Stimulated activated CD4-positive, alpha-beta T cell treated with anti-CD3 and anti-CD28 coated beads, Interleukin-1b, Interleukin-23, amount 100 ng/mL, for 24 hours (primary cell): ENCODE results near the gene NKD2.

Experiments used
- DNase-seq, 4 experiments: peaks; one replicate each; pipeline ENCODE4 v3.0.0-alpha.2; 2020; ENCODE audit warnings: low read depth in 4 of 4, low spot score in 1 of 4

NKD2 gene

DNA sequence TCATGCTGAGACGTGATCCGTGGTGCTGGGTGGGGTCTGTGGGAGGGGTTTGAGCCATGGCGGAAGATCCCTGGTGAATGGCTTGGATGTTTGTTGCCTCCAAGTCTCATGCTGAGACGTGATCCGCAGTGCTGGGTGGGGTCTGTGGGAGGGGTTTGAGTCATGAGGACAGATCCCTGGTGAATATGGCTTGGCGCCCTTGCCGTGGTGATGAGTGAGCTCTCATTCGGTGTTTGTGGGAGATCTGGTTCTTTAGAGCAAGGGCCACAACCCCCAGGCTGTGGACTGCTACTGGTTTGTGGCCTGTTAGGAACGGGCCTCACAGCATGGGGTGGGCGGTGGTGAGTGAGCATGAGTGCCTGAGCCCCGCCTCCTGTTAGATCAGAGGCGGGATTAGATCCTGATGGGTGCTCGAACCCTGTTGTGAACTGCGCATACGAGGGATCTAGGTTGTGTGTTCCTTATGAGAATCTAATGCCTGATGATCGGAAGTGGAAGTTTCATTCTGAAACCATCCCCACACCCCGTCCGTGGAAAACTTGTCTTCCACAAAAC is 31.2 kb downstream of the NKD2 start:
- no peak for DNase-seq

DNA sequence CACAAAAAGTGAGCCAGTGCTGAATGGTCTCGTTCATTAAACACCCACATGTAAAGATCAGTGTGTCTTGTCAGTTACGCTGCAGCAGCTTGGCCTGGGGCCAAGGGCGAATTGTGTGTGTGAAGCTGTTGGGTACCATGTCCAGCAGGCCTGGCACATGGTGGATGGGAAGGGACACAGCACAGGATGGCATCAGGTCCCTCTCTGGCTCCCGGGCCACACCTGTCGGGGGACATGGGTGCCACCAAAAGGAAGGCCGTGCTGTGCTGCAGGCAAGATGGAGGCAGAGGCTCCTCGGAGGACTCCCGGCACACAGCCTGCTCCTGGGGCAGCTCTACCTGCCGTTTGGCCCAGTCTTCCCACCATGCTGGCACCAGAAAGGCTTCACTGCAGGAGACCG is 32.0 kb downstream of the NKD2 start:
- DNase-seq, result no peak

- no peak for DNase-seq
Measured at GRCh38 chr5:1041225-1042143, 32.9 kb downstream of the NKD2 start.

DNA sequence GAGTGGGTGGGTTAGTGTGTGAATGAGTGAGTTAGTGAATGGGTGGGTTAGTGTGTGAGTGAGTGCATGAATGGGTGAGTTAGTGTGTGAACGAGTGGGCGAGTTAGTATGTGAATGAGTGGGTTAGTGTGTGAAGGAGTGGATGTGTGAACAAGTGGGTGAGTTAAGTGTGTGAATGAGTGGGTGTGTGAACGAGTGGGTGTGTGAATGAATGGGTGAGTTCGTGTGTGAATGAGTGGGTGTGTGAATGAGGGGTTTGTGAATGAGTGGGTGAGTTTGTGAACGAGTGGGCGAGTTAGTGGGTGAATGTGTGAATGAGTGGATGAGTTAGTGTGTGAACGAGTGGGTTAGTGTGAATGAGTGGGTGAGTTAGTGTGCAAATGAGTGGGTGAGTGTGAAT is 34.0 kb downstream of the NKD2 start:
- DNase-seq, result no peak

DNA sequence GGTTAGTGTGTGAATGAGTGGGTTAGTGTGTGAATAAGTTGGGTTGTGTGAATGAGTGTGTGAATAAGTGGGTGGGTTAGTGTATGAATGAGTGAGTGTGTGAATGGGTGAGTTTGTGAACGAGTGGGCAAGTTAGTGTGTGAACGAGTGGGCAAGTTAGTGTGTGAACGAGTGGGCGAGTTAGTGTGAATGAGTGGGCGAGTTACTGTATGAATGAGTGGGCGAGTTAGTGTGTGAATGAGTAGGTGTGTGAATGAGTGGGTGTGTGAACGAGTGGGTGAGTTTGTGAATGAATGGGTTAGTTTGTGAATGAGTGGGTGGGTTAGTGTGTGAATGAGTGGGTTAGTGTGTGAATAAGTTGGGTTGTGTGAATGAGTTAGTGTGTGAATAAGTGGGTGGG is 34.7 kb downstream of the NKD2 start:
- no peak for DNase-seq

- no peak for DNase-seq
Measured at GRCh38 chr5:1044117-1044516, 35.5 kb downstream of the NKD2 start.

DNA sequence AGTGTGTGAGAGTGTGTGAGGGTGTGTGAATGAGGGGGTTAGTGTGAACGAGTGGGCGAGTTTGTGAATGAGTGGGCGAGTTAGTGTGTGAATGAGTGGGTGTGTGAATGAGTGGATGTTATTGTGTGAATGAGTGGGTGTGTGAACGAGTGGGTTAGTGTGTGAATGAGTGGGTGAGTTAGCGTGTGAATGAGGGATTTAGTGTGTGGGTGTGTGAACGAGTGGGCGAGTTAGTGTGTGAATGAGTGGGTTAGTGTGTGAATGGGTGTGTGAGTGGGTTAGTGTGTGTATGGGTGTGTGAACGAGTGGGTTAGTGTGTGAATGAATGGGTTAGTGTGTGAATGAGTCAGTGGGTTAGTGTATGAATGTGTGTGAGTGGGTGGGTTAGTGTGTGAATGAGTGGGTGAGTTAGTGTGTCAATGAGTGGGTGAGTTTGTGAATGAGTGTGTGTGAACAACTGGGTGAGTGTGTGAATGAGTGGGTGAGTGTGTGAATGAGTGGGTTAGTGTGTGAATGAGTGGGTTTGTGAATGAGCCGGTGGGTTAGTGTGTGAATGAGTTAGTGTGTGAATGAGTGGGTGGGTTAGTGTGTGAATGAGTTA is 37.5 kb downstream of the NKD2 start:
- DNase-seq, result no peak

DNA sequence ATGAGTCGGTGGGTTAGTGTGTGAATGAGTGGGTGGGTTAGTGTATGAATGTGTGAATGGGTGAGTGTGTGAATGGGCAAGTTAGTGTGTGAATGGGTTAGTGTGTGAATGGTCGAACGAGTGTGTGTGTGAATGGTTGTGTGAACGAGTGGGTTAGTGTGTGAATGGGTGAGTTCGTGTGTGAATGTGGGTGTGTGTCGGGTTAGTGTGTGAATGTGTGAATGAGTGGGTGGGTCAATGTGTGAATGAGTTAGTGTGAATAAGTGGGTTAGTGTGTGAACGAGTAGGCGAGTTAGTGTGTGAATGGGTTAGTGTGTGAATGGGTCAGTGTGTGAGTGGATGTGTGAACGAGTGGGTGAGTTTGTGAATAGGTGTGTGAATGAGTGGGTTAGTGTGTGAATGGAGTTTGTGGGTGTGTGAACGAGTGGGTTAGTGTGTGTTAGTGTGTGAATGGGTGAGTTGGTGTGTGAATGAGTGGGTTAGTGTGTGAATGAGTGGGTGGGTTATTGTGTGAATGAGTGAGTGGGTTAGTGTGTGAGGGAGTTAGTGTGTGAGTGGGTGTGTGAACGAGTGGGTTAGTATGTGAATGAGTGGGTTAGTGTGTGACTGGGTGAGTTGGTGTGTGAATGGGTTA is 38.8 kb downstream of the NKD2 start:
- no peak for DNase-seq

- DNase-seq, result no peak
Measured at GRCh38 chr5:1048162-1048721, 39.6 kb downstream of the NKD2 start.

GRCh38 chr5:1048861-1049838 is 40.5 kb downstream of the NKD2 start:
- DNase-seq, result no peak

DNA sequence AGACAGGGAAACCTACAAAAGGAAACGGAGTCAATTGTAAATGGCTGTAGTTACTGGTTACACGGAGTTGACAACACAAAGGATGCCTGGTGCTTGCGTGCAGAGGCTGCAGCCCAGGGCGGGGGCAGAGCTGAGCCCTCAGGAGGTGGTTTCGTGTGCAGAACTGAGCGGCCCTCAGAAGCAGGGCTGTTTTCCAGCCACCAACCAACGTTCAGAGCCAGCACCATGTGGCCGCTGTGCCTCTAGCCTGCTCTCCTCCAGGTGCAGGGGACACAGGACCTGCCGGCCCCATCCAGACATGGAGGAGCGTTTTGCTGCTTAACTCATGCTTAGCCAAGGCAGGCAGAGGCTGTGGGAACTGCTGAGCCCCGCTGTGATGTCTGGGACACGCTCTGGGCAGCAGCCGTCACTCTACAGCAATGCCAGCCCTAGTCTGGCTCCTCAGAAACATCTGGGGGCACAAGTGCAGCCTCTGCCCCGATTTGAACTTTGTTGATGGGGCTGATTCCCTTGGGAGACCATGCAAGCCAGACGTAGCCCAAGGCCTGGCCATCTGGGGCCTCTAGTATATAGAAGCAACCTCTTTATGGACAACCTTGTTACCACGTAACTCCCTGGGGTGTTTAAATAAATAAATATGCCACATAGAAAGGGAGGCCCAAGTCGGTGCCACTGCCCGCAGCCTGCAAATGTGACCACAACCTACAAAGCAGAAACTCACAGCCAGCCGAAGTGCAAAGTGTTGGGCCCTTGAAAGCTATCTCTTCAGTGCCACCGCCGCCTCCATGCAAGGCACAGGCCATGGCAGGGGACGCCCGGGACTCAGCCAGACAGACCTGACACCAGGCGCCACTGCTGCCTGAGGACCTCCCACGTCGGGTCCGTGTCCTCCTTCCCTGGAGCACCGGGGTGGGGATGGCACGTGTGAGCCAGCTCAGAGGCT is 42.1 kb downstream of the NKD2 start:
- no peak for DNase-seq

GRCh38 chr5:1051366-1051720 is 42.7 kb downstream of the NKD2 start:
- DNase-seq, result no peak

DNA sequence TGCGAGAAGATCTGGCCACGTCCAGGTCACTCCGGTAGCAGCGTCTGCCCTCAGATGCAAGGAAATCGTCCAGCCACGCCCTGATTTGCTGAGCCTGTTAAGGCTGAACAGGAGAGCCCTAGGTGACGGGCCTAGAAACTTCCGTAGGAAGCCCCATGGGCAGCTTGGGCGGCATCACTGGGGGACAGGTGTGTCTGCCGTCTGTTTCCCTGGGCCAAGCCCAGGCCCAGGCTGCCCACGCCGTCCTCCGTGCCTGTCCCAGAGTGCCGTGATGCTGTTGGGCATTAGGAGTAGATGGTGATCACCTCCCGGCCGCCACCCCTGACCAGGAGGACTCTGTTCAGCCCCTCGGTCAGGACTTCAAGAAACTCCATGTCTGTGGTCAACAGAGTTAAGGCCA is 43.5 kb downstream of the NKD2 start:
- no peak for DNase-seq

DNA sequence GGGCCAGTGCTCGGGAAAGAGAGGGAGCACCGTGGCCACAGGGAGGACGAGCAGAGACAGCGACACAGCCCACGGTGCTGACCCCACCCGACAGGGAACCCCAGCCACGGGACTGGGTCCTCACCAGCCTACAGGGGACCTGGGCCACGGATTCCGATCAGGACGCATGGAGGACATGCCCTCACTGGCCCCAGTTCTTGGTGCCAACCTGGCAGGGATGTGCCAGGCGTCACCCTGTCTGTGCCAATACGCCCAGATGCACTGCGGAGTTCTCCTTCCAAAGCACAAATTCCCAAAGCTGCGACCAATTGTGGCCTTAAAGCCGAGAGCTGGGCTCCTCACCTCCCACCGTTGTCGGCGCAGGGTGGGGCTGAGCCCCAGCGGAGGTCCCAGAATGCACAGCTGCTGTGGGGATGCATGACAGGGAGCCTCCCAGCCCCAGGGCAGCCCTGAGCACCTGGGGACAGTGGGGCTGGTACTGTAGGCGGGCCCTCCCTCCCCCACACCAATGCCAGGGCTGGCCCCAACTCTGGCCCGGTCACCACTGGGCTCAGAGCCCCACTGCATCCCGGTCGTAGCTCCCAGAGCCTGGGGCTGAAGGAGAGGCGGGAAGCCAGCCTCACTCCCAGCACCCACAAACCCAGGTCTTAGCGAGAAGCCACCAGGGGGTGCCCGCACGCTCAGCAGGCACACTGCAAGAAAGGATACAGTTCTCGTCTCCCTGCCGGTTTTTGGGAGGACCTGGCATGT is 44.2 kb downstream of the NKD2 start:
- no peak for DNase-seq

GRCh38 chr5:1053391-1054017 is 44.9 kb downstream of the NKD2 start:
- no peak for DNase-seq

DNA sequence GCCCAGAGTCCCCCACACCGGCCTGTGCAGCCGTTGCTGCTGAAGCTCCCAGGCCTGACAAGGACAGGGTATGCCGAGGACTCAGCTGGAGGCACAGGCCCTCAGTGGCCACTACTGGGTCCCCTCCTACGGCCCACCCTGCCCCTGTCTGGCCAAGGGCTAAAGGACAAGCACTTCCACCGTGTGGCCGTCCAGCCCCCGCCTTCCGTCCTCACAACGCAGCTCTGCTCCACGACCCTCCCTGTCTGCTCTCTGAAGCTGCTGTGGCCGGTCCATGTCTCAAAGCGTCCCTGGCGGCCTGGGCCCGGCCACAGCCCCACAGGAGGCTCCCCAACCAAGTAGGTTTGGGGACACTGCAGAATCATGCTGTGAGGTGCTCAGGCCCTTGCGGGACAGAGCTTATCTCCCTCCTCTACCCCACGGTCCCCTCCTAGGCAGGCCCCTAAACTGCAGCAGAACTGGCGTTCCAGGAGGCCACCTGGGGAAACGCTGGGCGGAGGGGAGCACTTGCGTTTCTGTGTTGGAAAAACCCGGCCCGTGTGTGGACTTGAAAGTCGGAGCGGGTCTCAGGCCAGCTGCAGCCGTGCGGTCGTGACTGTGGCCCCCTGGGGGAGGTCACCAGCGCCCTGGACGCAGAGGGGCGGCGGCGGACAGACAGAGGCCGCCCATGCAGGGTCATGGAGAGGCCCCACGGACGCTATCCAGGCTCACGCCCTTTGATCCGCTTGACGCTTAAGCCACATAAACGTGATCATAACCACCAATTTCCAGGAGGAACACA is 45.6 kb downstream of the NKD2 start:
- DNase-seq, result no peak
